Measurements from ENCODE around the gene TNFRSF17.

TNFRSF17 gene

DNA sequence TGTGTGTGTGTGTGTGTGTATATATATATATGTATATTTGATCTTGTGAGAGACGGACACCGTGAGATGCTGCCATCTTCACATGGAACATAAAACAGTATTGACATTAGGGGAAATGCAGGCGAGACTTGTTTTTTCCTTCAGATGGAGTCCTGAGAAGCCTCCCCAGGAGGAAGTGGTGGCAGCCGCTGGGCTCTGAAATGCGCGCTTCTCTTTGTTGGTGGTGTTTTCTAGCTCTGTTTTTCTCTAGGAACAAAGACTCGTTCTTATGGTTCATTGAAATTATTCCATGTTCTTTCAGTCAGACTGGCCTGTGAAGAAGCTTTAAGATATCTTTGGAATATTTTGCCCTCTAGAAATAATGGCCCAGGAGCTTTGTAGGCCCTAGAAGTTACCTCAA lies 44.5 kb downstream of the TNFRSF17 start:
- DNase-seq = no peak

- no peak for DNase-seq
These were observed 44.9 kb downstream of the TNFRSF17 start for GRCh38 chr16:12009922-12010321.

GRCh38 chr16:12010388-12011251 lies 45.6 kb downstream of the TNFRSF17 start:
- no peak for DNase-seq

- DNase-seq = no peak
These were observed 46.6 kb downstream of the TNFRSF17 start for GRCh38 chr16:12011565-12011964.

DNA sequence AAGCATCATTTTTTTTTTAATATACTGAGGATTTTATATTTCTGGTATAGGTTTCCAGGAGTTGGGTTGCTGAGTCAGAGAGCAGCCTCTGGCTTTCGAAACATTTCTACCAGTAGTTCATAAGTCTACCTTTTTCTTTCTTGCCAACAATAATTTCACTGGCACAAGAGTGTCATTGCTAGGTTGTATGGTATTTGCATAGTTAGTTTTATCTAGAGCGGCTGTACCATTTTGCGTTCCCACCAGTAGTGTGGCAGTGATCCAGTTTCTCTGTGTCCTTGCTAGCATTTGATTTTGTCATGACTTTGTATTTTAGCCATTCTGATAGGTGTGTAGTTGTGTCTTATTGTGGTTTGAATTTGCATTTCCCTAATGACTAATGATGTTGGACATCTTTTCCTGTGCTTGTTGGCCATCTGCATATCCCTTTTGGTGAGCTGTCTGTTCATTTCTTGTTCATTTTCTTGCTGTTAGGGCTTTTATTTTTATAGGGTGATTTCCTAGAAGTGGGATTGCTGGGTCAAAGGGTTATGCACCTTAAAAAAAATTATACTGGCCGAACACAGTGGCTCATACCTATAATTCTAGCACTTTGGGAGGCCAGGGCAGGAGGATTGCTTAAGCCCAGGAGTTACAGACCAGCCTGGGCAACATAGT lies 51.4 kb downstream of the TNFRSF17 start:
- no peak for DNase-seq

DNA sequence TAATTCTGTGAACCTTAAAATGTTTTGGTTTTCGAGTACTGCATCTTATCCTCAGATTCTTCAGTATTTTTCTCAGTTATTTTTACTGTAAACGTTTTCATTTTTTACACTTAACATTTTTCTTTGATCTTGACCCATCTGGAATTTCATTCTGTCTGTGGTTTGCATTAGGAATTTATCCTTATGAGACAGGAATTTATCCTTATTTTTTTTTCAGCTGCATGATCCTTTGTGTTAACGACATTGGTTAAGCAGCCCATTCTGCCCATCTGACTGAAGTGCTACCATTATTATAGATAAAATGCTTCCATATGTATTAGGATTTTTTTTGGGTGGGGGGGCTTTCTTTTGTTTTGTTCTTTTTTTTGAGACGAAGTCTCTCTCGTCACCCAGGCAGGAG lies 52.5 kb downstream of the TNFRSF17 start:
- no peak for DNase-seq

All from NCI-H526 treated with DMSO at 0.1 percent for 48 hours (cell line).